K562 (cell line): ENCODE results near the gene MEF2D. TPM values are rescaled to one million over a fixed set of nuclear protein-coding genes. Genes with fewer than 3 reads are reported as not detected.

ENCODE experiments used
- ATAC-seq: fragments of 200-7000 bp; cut with Tn5 transposase; 3 replicates; pipeline ENCODE4 v1.9.1; 2020; ENCODE audit warnings: moderate library complexity
- BruUV-seq: library from RNA; stranded (reverse); fragments of 400-500 nt; replicated peaks from 2 replicates; lab custom pipeline; 2021; lab: Mats Ljungman, UMichigan
- CTCF ChIA-PET: fragments of 300-600 bp; formaldehyde crosslinking; extraction: SDS; loops from one replicate; lab custom pipeline; 2021; ENCODE audit warnings: low intra/inter-chr PET ratio; lab: Yijun Ruan, JAX
- POLR2A ChIA-PET: fragments of 300-600, 350-650 bp; sonication (Branson Sonifier 250); formaldehyde crosslinking; extraction: SDS; loops from one replicate; lab custom pipeline; 2021; ENCODE audit warnings: antibody characterized with exemption, inconsistent platforms; lab: Yijun Ruan, JAX
- DNase-seq, 4 experiments: peaks; one replicate each; pipeline versions ENCODE4 v3.0.0 to v3.0.0-alpha.2; 2011 to 2018; ENCODE audit warnings: low spot score in 3 of 4, mixed read lengths in 3 of 4; ENCODE audit errors: extremely low read depth in 1 of 4
- FAIRE-seq: peaks from 2 replicates; lab custom pipeline; 2011; peaks lifted over from hg19 to GRCh38; lab: Jason Lieb, UNC
- H2AFZ ChIP-seq: 2 replicates; pipeline ENCODE4 v1.6.0; 2011; ENCODE audit warnings: low read depth, low read length, control low read depth, inconsistent platforms
- H3K27ac ChIP-seq: fragments of 200-600 bp; 3 replicates; pipeline ENCODE4 v1.8.0; 2011; ENCODE audit warnings: low read depth, mild to moderate bottlenecking, control low read depth, inconsistent platforms, low read length, moderate library complexity, mixed read lengths; ENCODE audit errors: extremely low read depth
- H3K27me3 ChIP-seq, 2 experiments: fragments of 300-600 bp in 1 of 2; 2 replicates in 1 of 2; 3 replicates in 1 of 2; pipeline versions ENCODE4 v1.6.0 to v1.8.0; 2011; ENCODE audit warnings: inconsistent platforms in 2 of 2, low read length in 2 of 2, mild to moderate bottlenecking in 1 of 2, mixed read lengths in 1 of 2, moderate library complexity in 1 of 2; ENCODE audit not compliant: control insufficient read depth in 2 of 2, insufficient read depth in 2 of 2
- H3K36me3 ChIP-seq: fragments of 300-600 bp; 3 replicates; pipeline ENCODE4 v1.8.0; 2011; ENCODE audit warnings: mild to moderate bottlenecking, low read length, inconsistent platforms; ENCODE audit not compliant: control insufficient read depth, insufficient read depth
- H3K4me1 ChIP-seq, 2 experiments: fragments of 200-600 bp in 1 of 2; replicated peaks in 1 of 2; 2 replicates in 1 of 2; 3 replicates in 1 of 2; pipeline versions ENCODE4 v1.5.1 to v1.8.0; 2011; ENCODE audit warnings: inconsistent platforms in 2 of 2, low read length in 2 of 2, mild to moderate bottlenecking in 1 of 2, mixed read lengths in 1 of 2, moderate library complexity in 1 of 2; ENCODE audit not compliant: control insufficient read depth in 2 of 2, insufficient read depth in 2 of 2
- H3K4me2 ChIP-seq: 2 replicates; pipeline ENCODE4 v1.6.1; 2011; ENCODE audit warnings: low read length, control low read depth, inconsistent platforms, mixed read lengths; ENCODE audit not compliant: insufficient read depth
- H3K4me3 ChIP-seq: fragments of 200-600 bp; sonication (generic), shearing (Covaris generic); 2 replicates; pipeline ENCODE4 v1.5.1; 2016; ENCODE audit warnings: control low read depth, inconsistent platforms
- H3K79me2 ChIP-seq: fragments of 200-600 bp; 3 replicates; pipeline ENCODE4 v1.8.0; 2011; ENCODE audit warnings: low read length, inconsistent platforms; ENCODE audit not compliant: control insufficient read depth, insufficient read depth
- H3K9ac ChIP-seq, 2 experiments: 2 replicates each; pipeline versions ENCODE4 v1.6.0 to v1.6.1; 2011; ENCODE audit warnings: low read depth in 2 of 2, low read length in 2 of 2, control low read depth in 1 of 2, inconsistent platforms in 1 of 2, mild to moderate bottlenecking in 1 of 2, mixed read lengths in 1 of 2; ENCODE audit not compliant: insufficient read depth in 1 of 2
- H3K9me1 ChIP-seq: one replicate; pipeline ENCODE4 v1.6.0; 2011; ENCODE audit warnings: inconsistent platforms, mild to moderate bottlenecking, low read length, moderate library complexity; ENCODE audit not compliant: control insufficient read depth, insufficient read depth
- H3K9me3 ChIP-seq: replicated peaks from 2 replicates; pipeline ENCODE4 v1.5.1; 2011; ENCODE audit warnings: low read depth, low read length, inconsistent platforms; ENCODE audit not compliant: control insufficient read depth, insufficient read depth
- H4K20me1 ChIP-seq: replicated peaks from 2 replicates; pipeline ENCODE4 v1.6.1; 2011; ENCODE audit warnings: low read length, inconsistent platforms, mixed read lengths; ENCODE audit not compliant: control insufficient read depth, insufficient read depth
- ETV5 ChIP-seq: sonication (generic); formaldehyde crosslinking; IDR thresholded peaks from 2 replicates; pipeline ENCODE4 v1.4.0; 2020; ENCODE audit warnings: low read depth, mild to moderate bottlenecking, missing genetic modification reagents
- ETV6 ChIP-seq, 3 experiments: fragments of 150-350 bp in 1 of 3; sonication (generic) in 1 of 3; formaldehyde crosslinking in 1 of 3; IDR thresholded peaks; 2 replicates each; pipeline versions ENCODE4 v1.6.1 to v1.8.0; 2014 to 2022; ENCODE audit warnings: borderline replicate concordance in 2 of 3, low read depth in 2 of 3, antibody characterized with exemption in 1 of 3, low read length in 1 of 3, mild to moderate bottlenecking in 1 of 3, missing genetic modification reagents in 1 of 3
- ZNF12 ChIP-seq: sonication (generic); formaldehyde crosslinking; IDR thresholded peaks from 2 replicates; pipeline ENCODE4 v1.4.0; 2020; ENCODE audit warnings: mild to moderate bottlenecking, missing genetic modification reagents
- WGBS: fragments of 100-300 bp; shearing (Covaris generic); methylation state at CpG from one replicate; pipeline ENCODE4 v1.1.6; 2016; ENCODE audit warnings: low coverage, mixed read lengths; ENCODE audit not compliant: insufficient coverage; ENCODE audit errors: missing lambda C conversion rate; 5-methylcytosine and 5-hydroxymethylcytosine counted together
- in situ Hi-C: fragments of 300-500 bp; cut with MboI; formaldehyde crosslinking; loops from 4 replicates; pipeline ENCODE4 v1.15.0; 2018; ENCODE audit warnings: inconsistent platforms, mixed read lengths
- intact Hi-C: fragments of 100-400 bp; cut with micrococcal nuclease; formaldehyde crosslinking; loops from 2 replicates; pipeline ENCODE4 v1.14.2; 2022
- polyA plus RNA-seq, 8 experiments: library from polyadenylated mRNA; depleted of rRNA in 4 of 8; stranded (reverse) in 5 of 8; unstranded in 3 of 8; fragments of >200 nt; fragmentation: Nextera tagmentation in 2 of 8; fragmentation: Illumina TruSeq in 1 of 8; extraction: Ambion mirVana in 2 of 8; extraction: Trizol in 1 of 8; gene quantifications; 2 replicates each; pipeline versions ENCODE4 v1.2.1 to v1.2.3, GENCODE V29; 2011 to 2014; ENCODE audit warnings: inconsistent platforms in 1 of 8, missing spikeins in 1 of 8
- total RNA-seq, 7 experiments: library from RNA; depleted of rRNA in 6 of 7; stranded (reverse); fragments of >200 nt in 6 of 7; fragmentation: Illumina TruSeq in 2 of 7; extraction: Trizol in 2 of 7; gene quantifications; 2 replicates each; pipeline versions ENCODE4 v1.2.1 to v1.2.3, GENCODE V29; 2011 to 2021; ENCODE audit warnings: low replicate concordance in 1 of 7
- TF ChIP-seq, protein P1 (sequence below): sonication (generic); formaldehyde crosslinking; IDR thresholded peaks from 2 replicates; pipeline ENCODE4 v1.8.0; 2022; ENCODE audit warnings: missing genetic modification reagents, mild to moderate bottlenecking, moderate library complexity, borderline replicate concordance

The MEF2D gene
- total and polyA plus RNA-seq, 9 of the 15 experiments (the other 6 are each of a cell fraction or from before 2014, with no cell fraction given) = 0.10 to 19.5 (median 2.6) TPM

DNA sequence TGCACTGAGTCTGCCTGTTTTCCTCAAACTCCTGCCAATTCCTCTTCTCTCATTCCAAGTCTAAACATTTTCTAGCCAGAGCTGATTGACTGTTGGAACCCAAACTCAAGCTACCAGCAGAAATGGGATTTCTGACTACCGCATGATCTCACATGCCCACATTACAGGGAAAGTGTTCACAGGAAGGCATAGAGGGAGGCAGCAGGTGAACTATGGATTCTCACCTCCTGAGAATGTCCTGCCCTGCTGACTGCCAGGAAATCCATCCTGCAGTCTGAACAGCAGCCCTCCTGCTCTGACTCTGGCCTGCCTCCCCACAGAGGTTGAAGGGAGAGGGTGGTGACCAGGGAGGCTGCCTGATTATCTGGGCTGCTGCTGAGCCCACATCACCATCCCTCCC lies 49.3 kb upstream of the MEF2D start:
- WGBS = 93% methylated on average over 1 of the region's 1 CpG
- BruUV-seq = no TSS peak
- ChIA-PET POLR2A (interaction anchor here (0.6 to 1.5 kb wide), 3 partner anchors 9 to 18 kb away, joined by 3 to 4 read pairs (median 3); no protein-coding TSS in a partner anchor), CTCF (no interaction called here)
- H3K27me3 ChIP-seq = no peaks in the 10 kb centered on the region
- peak overlapping the region in 1 of 2 experiments; percentile 9; a peak in 1 of 4 replicates for H3K9ac ChIP-seq
- no peak overlapping the region for H3K4me3 ChIP-seq
- no peaks in the 10 kb centered on the region for H3K79me2 ChIP-seq
- H3K9me3 ChIP-seq = no peaks in the 10 kb centered on the region
- TF ChIP-seq ETV6 (IDR thresholded peaks at IDR 0.05; ENCODE audit: borderline replicate concordance in 1 of 2, low read depth in 2 of 2, low read length in 1 of 2) (no peak), ETV6 (CRISPR knock-in tag; IDR thresholded peaks at IDR 0.05; ENCODE audit: borderline replicate concordance) (no peak), ZNF12 (CRISPR knock-in tag) (no peak), ETV5 (CRISPR knock-in tag) (no peak)
- TF ChIP-seq, protein P1, sequence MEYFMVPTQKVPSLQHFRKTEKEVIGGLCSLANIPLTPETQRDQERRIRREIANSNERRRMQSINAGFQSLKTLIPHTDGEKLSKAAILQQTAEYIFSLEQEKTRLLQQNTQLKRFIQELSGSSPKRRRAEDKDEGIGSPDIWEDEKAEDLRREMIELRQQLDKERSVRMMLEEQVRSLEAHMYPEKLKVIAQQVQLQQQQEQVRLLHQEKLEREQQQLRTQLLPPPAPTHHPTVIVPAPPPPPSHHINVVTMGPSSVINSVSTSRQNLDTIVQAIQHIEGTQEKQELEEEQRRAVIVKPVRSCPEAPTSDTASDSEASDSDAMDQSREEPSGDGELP (CRISPR knock-in tag) = no peak
- in situ Hi-C loops (no loop called here), intact Hi-C loops (loop anchor here (10.0 kb wide), 1 partner anchor 65 kb away; no protein-coding TSS in a partner anchor)
- no peaks in the 10 kb centered on the region for H3K4me1 ChIP-seq
- DNase-seq (no peak), FAIRE-seq (no peak), ATAC-seq (no peak)
- no peaks in the 10 kb centered on the region for H4K20me1 ChIP-seq
- H2AFZ ChIP-seq = no peak overlapping the region
- H3K9me1 ChIP-seq = no peaks in the 10 kb centered on the region
- peaks cover 44% of the 10 kb centered on the region; the same call in 2 of the 3 replicates for H3K36me3 ChIP-seq
- no peak overlapping the region for H3K4me2 ChIP-seq
- H3K27ac ChIP-seq = no peak overlapping the region
